ENCODE results near the gene S100A16. TPM values are rescaled to one million over a fixed set of nuclear protein-coding genes. Genes with fewer than 3 reads are reported as not detected.
A peak's percentile ranks its signal among the peaks of the same experiment; 100 is the strongest.

S100A16 gene
- total and polyA plus RNA-seq, 9 of the 15 experiments (the other 6 are each of a cell fraction or from before 2014, with no cell fraction given), result 1.6 to 6.9 (median 4.3) TPM

DNA sequence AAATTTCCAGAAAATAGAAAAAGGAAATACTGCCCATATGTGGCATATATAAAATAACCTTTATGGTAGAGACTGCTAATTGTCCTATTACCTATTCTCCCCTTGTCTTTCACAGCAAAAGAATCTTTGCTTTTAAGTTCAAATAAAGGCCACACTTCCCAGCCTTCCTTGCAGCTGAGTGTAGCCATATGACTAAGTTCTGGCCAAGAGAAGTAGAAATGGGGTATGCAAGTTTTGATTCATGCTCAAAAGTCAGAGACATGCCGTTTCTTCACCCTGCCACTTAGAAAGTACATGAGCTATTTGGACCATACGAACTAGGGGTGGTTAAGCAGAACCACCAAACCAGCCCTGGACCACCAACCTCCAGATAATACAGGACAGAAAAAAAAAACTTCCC, 29.0 kb downstream of the S100A16 start:
- Histone ChIP-seq H3K27me3 (ENCODE audit: control insufficient read depth in 2 of 2, insufficient read depth in 2 of 2, low read length in 2 of 2) (no peaks in the 10 kb centered on the region), H3K36me3 (ENCODE audit: control insufficient read depth, insufficient read depth, low read length) (no peaks in the 10 kb centered on the region), H3K9me3 (replicated peaks; ENCODE audit: control insufficient read depth, insufficient read depth, low read depth, low read length) (no peaks in the 10 kb centered on the region), H3K4me2 (ENCODE audit: insufficient read depth, low read length) (no peak overlapping the region), H2AFZ (ENCODE audit: low read depth, low read length) (0 out of 2 replicates have a peak overlapping the region, but pooled peaks have one; percentile 7), H3K4me3 (no peak overlapping the region), H3K4me1 (replicated peaks in 1 of 2; ENCODE audit: control insufficient read depth in 2 of 2, insufficient read depth in 2 of 2, low read length in 2 of 2) (peaks cover 0 to 6% of the 10 kb centered on the region in 2 experiments; a peak in 1 of 5 replicates), H3K9ac (ENCODE audit: insufficient read depth in 1 of 2, low read depth in 2 of 2, low read length in 2 of 2) (no peak overlapping the region), H3K79me2 (ENCODE audit: control insufficient read depth, insufficient read depth, low read length) (no peaks in the 10 kb centered on the region), H4K20me1 (replicated peaks; ENCODE audit: control insufficient read depth, insufficient read depth, low read length) (no peaks in the 10 kb centered on the region), H3K9me1 (ENCODE audit: control insufficient read depth, insufficient read depth, low read length) (no peaks in the 10 kb centered on the region), H3K27ac (ENCODE audit: extremely low read depth, low read depth, low read length) (no peak overlapping the region)
- ATAC-seq, result no peak
- intact Hi-C loops (cut with micrococcal nuclease), result no loop called here
- ChIA-PET POLR2A (interaction anchor here (1.3 kb wide), 1 partner anchor 9 kb away, joined by 4 read pairs; no protein-coding TSS in a partner anchor), CTCF (ENCODE audit: low intra/inter-chr PET ratio) (interaction anchor here (0.7 kb wide), 1 partner anchor 12 kb away, joined by 3 read pairs; no protein-coding TSS in a partner anchor)
- no peak for DNase-seq (ENCODE audit: extremely low read depth in 1 of 4, low spot score in 3 of 4)
- no TSS peak for BruUV-seq (replicated peaks)
- peak; percentile 55 for FAIRE-seq
- WGBS (ENCODE audit: insufficient coverage, low coverage, missing lambda C conversion rate), result 21% methylated on average over 2 of the region's 2 CpGs
- TF ChIP-seq GATAD2B (IDR thresholded peaks at IDR 0.05; ENCODE audit: borderline replicate concordance) (no peak), MYBL2 (IDR thresholded peaks at IDR 0.05; ENCODE audit: low read depth) (no peak), MYBL2 (CRISPR knock-in tag; IDR thresholded peaks at IDR 0.05; ENCODE audit: borderline replicate concordance) (no peak), BHLHE40 (IDR thresholded peaks at IDR 0.05; ENCODE audit: low read length) (no peak), POLR2AphosphoS2 (IDR thresholded peaks at IDR 0.05; ENCODE audit: low read length) (no peak)
- TF ChIP-seq, protein P1, sequence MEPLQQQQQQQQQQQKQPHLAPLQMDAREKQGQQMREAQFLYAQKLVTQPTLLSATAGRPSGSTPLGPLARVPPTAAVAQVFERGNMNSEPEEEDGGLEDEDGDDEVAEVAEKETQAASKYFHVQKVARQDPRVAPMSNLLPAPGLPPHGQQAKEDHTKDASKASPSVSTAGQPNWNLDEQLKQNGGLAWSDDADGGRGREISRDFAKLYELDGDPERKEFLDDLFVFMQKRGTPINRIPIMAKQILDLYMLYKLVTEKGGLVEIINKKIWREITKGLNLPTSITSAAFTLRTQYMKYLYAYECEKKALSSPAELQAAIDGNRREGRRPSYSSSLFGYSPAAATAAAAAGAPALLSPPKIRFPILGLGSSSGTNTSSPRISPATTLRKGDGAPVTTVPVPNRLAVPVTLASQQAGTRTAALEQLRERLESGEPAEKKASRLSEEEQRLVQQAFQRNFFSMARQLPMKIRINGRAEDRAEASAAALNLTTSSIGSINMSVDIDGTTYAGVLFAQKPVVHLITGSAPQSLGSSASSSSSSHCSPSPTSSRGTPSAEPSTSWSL (CRISPR knock-in tag; IDR thresholded peaks at IDR 0.05; ENCODE audit: borderline replicate concordance), result no peak
- in situ Hi-C loops (cut with MboI), result no loop called here

Measured in K562 (cell line).